ENCODE measurements around the gene NME8. TPM values are rescaled to one million over a fixed set of nuclear protein-coding genes. Genes with fewer than 3 reads are reported as not detected.

The NME8 gene
- total RNA-seq, 1 donor, result not detected

GRCh38 chr7:37894671-37895070 is 46.3 kb downstream of the NME8 start:
- no peak for TF ChIP-seq CTCF (IDR thresholded peaks at IDR 0.05; ENCODE audit: extremely low read depth, low read depth, low read length)

DNA sequence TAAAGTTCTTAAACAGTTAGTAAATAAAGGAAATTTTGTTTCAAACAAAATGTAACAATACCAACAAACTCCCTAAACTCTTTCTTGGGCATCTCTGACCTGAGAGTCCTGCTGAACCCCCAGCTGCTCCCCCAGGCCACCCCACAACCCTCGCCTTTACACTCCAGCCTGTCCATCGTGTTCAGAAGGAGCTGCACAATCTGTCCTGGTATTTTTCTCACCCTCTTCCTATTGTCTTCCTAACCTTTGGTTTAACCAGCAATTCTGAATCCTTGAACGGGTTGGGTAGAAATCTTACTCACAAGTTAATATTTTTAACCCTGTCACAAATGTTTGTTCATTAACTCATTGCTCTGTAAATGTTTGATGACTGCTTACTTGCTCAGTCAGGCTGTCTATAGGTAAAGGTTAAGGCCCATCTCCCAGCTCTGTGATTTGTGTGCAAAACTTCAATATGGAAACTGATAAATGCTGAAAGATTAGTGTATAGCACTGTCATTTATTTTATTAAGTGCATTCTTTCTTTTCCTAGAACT is 51.4 kb downstream of the NME8 start:
- no peak for DNase-seq (ENCODE audit: insufficient read length, low spot score, missing footprints)
- H3K9me3 ChIP-seq (ENCODE audit: low read depth, low read length), result no peaks in the 10 kb centered on the region

More at GRCh38 chr7:37894671-37895070, 46.3 kb downstream of the NME8 start:
- H3K4me1 ChIP-seq (ENCODE audit: insufficient read depth, low read length), result no peaks in the 10 kb centered on the region
- H3K27me3 ChIP-seq (ENCODE audit: insufficient read depth, low read length), result peaks cover 9% of the 10 kb centered on the region
- no peaks in the 10 kb centered on the region for H3K9me3 ChIP-seq (ENCODE audit: low read depth, low read length)
- H3K79me2 ChIP-seq (ENCODE audit: insufficient read depth, low read length), result no peaks in the 10 kb centered on the region
- DNase-seq (ENCODE audit: insufficient read length, low spot score, missing footprints), result no peak
- no peak overlapping the region for H3K4me3 ChIP-seq (ENCODE audit: insufficient read depth, low read length)
- no peak overlapping the region for H3K27ac ChIP-seq (ENCODE audit: low read depth, low read length)
- no peaks in the 10 kb centered on the region for H4K20me1 ChIP-seq (ENCODE audit: insufficient read depth, low read length)
- no peak overlapping the region for H3K4me2 ChIP-seq (ENCODE audit: insufficient read depth, low read length)
- H2AFZ ChIP-seq (ENCODE audit: low read length), result no peak overlapping the region
- no peaks in the 10 kb centered on the region for H3K36me3 ChIP-seq (ENCODE audit: insufficient read depth, low read length)

GRCh38 chr7:37901236-37901827 is 52.9 kb downstream of the NME8 start:
- peak; percentile 80 for DNase-seq (ENCODE audit: insufficient read length, low spot score, missing footprints)
- TF ChIP-seq CTCF (IDR thresholded peaks at IDR 0.05; ENCODE audit: extremely low read depth, low read depth, low read length), result peak; percentile 63
- Histone ChIP-seq H4K20me1 (ENCODE audit: insufficient read depth, low read length) (no peaks in the 10 kb centered on the region), H2AFZ (ENCODE audit: low read length) (no peak overlapping the region), H3K36me3 (ENCODE audit: insufficient read depth, low read length) (no peaks in the 10 kb centered on the region), H3K4me2 (ENCODE audit: insufficient read depth, low read length) (no peak overlapping the region), H3K79me2 (ENCODE audit: insufficient read depth, low read length) (no peaks in the 10 kb centered on the region), H3K27ac (ENCODE audit: low read depth, low read length) (no peak overlapping the region), H3K4me1 (ENCODE audit: insufficient read depth, low read length) (peaks cover 16% of the 10 kb centered on the region), H3K4me3 (ENCODE audit: insufficient read depth, low read length) (no peak overlapping the region), H3K27me3 (ENCODE audit: insufficient read depth, low read length) (peaks cover 2% of the 10 kb centered on the region), H3K9me3 (ENCODE audit: low read depth, low read length) (no peaks in the 10 kb centered on the region)

More for the DNA sequence above, 51.4 kb downstream of the NME8 start:
- peaks cover 9% of the 10 kb centered on the region for H3K27me3 ChIP-seq (ENCODE audit: insufficient read depth, low read length)
- H3K4me2 ChIP-seq (ENCODE audit: insufficient read depth, low read length), result no peak overlapping the region
- H2AFZ ChIP-seq (ENCODE audit: low read length), result no peak overlapping the region
- no peaks in the 10 kb centered on the region for H4K20me1 ChIP-seq (ENCODE audit: insufficient read depth, low read length)
- no peaks in the 10 kb centered on the region for H3K36me3 ChIP-seq (ENCODE audit: insufficient read depth, low read length)
- no peak for TF ChIP-seq CTCF (IDR thresholded peaks at IDR 0.05; ENCODE audit: extremely low read depth, low read depth, low read length)
- H3K79me2 ChIP-seq (ENCODE audit: insufficient read depth, low read length), result no peaks in the 10 kb centered on the region
- no peak overlapping the region for H3K27ac ChIP-seq (ENCODE audit: low read depth, low read length)
- H3K4me1 ChIP-seq (ENCODE audit: insufficient read depth, low read length), result peaks cover 16% of the 10 kb centered on the region
- no peak overlapping the region for H3K4me3 ChIP-seq (ENCODE audit: insufficient read depth, low read length)

GRCh38 chr7:37901890-37902524 is 53.6 kb downstream of the NME8 start:
- no peak for TF ChIP-seq CTCF (IDR thresholded peaks at IDR 0.05; ENCODE audit: extremely low read depth, low read depth, low read length)
- Histone ChIP-seq H3K36me3 (ENCODE audit: insufficient read depth, low read length) (no peaks in the 10 kb centered on the region), H2AFZ (ENCODE audit: low read length) (no peak overlapping the region), H3K4me3 (ENCODE audit: insufficient read depth, low read length) (no peak overlapping the region), H4K20me1 (ENCODE audit: insufficient read depth, low read length) (no peaks in the 10 kb centered on the region), H3K4me2 (ENCODE audit: insufficient read depth, low read length) (peak overlapping the region; percentile 16), H3K9me3 (ENCODE audit: low read depth, low read length) (no peaks in the 10 kb centered on the region), H3K79me2 (ENCODE audit: insufficient read depth, low read length) (no peaks in the 10 kb centered on the region), H3K27me3 (ENCODE audit: insufficient read depth, low read length) (peaks cover 2% of the 10 kb centered on the region), H3K27ac (ENCODE audit: low read depth, low read length) (peak overlapping the region; percentile 18), H3K4me1 (ENCODE audit: insufficient read depth, low read length) (peaks cover 17% of the 10 kb centered on the region)
- DNase-seq (ENCODE audit: insufficient read length, low spot score, missing footprints), result no peak
